Measurements from ENCODE around the gene NAALADL2.

DNA sequence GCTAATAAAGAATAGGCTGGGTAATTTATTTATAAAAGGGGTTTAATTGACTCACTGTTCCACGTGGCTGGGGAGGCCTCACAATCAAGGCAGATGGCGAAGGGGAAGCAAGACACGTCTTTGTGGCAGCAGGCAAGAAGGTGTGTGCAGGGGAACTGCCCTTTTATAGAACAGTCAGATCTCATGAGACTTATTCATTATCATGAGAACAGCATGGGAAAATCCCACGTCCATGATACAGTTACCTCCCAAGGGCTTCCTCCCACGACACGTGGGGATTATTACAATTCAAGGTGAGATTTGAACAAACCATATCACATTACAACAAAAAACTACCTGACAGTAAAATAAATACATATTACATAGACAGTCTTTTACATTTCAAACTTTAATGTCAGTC is 414.9 kb downstream of the NAALADL2 start:
- TF ChIP-seq, protein P1, sequence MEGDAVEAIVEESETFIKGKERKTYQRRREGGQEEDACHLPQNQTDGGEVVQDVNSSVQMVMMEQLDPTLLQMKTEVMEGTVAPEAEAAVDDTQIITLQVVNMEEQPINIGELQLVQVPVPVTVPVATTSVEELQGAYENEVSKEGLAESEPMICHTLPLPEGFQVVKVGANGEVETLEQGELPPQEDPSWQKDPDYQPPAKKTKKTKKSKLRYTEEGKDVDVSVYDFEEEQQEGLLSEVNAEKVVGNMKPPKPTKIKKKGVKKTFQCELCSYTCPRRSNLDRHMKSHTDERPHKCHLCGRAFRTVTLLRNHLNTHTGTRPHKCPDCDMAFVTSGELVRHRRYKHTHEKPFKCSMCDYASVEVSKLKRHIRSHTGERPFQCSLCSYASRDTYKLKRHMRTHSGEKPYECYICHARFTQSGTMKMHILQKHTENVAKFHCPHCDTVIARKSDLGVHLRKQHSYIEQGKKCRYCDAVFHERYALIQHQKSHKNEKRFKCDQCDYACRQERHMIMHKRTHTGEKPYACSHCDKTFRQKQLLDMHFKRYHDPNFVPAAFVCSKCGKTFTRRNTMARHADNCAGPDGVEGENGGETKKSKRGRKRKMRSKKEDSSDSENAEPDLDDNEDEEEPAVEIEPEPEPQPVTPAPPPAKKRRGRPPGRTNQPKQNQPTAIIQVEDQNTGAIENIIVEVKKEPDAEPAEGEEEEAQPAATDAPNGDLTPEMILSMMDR (IDR thresholded peaks at IDR 0.05): no peak
- TF ChIP-seq POLR2AphosphoS5 (IDR thresholded peaks at IDR 0.05): no peak
